ENCODE results near the gene ZNF716. TPM values are rescaled to one million over a fixed set of nuclear protein-coding genes. Genes with fewer than 3 reads are reported as not detected.

The ZNF716 gene
- total RNA-seq, 1 experiment from 2014 or later, result not detected

DNA sequence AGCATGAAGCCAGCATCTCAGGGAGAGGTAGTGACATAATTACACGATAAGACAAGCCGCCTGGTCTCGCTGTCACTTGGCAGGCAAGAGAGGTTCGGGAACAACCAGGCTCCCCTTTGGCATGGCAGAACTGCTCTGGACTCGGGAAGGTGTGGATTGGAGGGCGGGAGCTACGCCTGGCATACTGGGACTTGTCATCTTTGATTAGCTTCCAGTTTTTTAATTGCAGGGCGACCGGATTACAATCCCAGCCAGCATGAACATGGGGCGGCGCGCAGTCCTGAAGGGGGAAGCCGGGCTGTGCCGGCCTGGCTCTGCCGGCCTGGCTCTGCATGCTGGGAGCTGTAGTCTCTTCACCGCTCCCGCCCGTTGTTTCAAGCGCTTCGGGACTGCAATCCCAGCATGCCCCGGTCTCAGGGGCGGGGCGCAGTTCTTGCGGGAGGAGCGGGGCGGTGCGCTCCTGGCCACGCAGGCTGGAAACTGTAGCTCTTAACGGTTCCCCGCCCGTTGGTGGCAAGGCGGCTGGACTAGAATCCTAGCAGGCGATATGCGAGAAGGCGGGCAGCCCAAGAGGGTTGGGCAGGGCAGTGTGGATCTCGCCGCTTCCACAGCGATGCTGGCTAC lies 45.5 kb upstream of the ZNF716 start:
- BruUV-seq (replicated peaks), result no TSS peak
- no peak overlapping the region for H3K4me3 Mint-ChIP-seq (ENCODE audit: unreplicated experiment)
- H3K4me1 Mint-ChIP-seq (ENCODE audit: insufficient read depth, unreplicated experiment), result no peaks in the 10 kb centered on the region
- no peak for DNase-seq (ENCODE audit: unreplicated experiment)
- H3K36me3 Mint-ChIP-seq (ENCODE audit: insufficient read depth, unreplicated experiment), result no peaks in the 10 kb centered on the region
- ChIA-PET CTCF (no interaction called here), POLR2A (no interaction called here)
- no peak overlapping the region for H3K27ac Mint-ChIP-seq (ENCODE audit: low read depth, unreplicated experiment)
- no peaks in the 10 kb centered on the region for H3K27me3 Mint-ChIP-seq (ENCODE audit: insufficient read depth, unreplicated experiment)
- H3K9me3 Mint-ChIP-seq (ENCODE audit: unreplicated experiment), result peaks cover 25% of the 10 kb centered on the region
- TF ChIP-seq, protein P1, sequence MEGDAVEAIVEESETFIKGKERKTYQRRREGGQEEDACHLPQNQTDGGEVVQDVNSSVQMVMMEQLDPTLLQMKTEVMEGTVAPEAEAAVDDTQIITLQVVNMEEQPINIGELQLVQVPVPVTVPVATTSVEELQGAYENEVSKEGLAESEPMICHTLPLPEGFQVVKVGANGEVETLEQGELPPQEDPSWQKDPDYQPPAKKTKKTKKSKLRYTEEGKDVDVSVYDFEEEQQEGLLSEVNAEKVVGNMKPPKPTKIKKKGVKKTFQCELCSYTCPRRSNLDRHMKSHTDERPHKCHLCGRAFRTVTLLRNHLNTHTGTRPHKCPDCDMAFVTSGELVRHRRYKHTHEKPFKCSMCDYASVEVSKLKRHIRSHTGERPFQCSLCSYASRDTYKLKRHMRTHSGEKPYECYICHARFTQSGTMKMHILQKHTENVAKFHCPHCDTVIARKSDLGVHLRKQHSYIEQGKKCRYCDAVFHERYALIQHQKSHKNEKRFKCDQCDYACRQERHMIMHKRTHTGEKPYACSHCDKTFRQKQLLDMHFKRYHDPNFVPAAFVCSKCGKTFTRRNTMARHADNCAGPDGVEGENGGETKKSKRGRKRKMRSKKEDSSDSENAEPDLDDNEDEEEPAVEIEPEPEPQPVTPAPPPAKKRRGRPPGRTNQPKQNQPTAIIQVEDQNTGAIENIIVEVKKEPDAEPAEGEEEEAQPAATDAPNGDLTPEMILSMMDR (IDR thresholded peaks at IDR 0.05; ENCODE audit: unreplicated experiment), result no peak
- intact Hi-C loops (cut with micrococcal nuclease), result no loop called here

DNA sequence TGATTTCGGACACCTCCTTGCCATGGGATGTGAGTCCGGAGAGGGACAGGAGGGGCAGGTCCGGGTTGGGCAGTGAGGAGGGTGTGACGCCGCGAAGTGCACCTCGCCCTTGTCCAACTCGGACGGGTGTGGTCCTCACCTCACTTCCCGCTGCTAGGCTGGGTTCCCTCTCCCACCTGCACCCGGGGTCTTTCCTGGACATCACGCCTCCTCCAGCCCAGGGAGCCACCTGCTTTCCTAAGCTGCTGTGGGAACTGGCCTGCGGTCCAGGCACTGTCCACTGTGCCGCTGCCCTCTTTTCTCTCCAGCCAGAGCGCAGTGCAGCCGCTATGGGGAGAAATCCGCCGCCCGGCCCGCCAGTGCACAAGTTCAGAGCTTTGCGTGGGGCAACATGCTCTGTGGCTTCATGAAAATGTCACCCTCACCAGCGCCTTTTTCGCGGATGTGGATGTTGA lies 45.0 kb upstream of the ZNF716 start:
- H3K4me3 Mint-ChIP-seq (ENCODE audit: unreplicated experiment), result no peak overlapping the region
- CTCF ChIA-PET, result no interaction called here
- POLR2A ChIA-PET, result no interaction called here

GRCh38 chr7:57407125-57407524 lies 42.9 kb upstream of the ZNF716 start:
- BruUV-seq (replicated peaks), result no TSS peak
- ChIA-PET CTCF (no interaction called here), POLR2A (no interaction called here)
- TF ChIP-seq, protein P1 (IDR thresholded peaks at IDR 0.05; ENCODE audit: unreplicated experiment), result no peak
- Mint-ChIP-seq H3K27ac (ENCODE audit: low read depth, unreplicated experiment) (no peak overlapping the region), H3K36me3 (ENCODE audit: insufficient read depth, unreplicated experiment) (no peaks in the 10 kb centered on the region), H3K4me3 (ENCODE audit: unreplicated experiment) (no peak overlapping the region), H3K9me3 (ENCODE audit: unreplicated experiment) (peaks cover 23% of the 10 kb centered on the region), H3K4me1 (ENCODE audit: insufficient read depth, unreplicated experiment) (no peaks in the 10 kb centered on the region), H3K27me3 (ENCODE audit: insufficient read depth, unreplicated experiment) (no peaks in the 10 kb centered on the region)
- DNase-seq (ENCODE audit: unreplicated experiment), result no peak
- intact Hi-C loops (cut with micrococcal nuclease), result no loop called here

More for the DNA sequence above, 45.0 kb upstream of the ZNF716 start:
- Mint-ChIP-seq H3K27me3 (ENCODE audit: insufficient read depth, unreplicated experiment) (no peaks in the 10 kb centered on the region), H3K9me3 (ENCODE audit: unreplicated experiment) (peaks cover 27% of the 10 kb centered on the region), H3K36me3 (ENCODE audit: insufficient read depth, unreplicated experiment) (no peaks in the 10 kb centered on the region), H3K27ac (ENCODE audit: low read depth, unreplicated experiment) (no peak overlapping the region), H3K4me1 (ENCODE audit: insufficient read depth, unreplicated experiment) (no peaks in the 10 kb centered on the region)
- intact Hi-C loops (cut with micrococcal nuclease), result no loop called here
- TF ChIP-seq, protein P1 (IDR thresholded peaks at IDR 0.05; ENCODE audit: unreplicated experiment), result no peak
- no TSS peak for BruUV-seq (replicated peaks)
- DNase-seq (ENCODE audit: unreplicated experiment), result no peak

DNA sequence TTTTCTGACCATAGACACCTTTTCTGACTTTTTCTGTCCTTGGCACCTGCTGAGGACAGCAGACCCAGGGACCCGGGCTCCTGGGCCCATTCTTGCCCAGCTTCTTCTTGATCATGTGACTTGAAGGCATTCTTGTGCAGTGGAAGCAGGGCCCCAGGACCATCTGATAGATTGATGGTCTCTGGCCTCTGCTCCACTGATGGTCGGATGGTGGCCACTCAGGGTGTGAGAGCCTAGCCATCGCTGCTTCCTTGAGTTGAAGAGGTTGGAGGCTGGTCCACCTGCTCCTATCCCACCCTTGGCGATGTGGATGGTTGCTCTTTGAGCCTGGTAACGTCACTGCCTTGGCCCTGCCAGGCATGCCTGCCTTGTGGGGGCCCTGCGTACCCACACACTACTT lies 37.8 kb upstream of the ZNF716 start:
- Mint-ChIP-seq H3K9me3 (ENCODE audit: unreplicated experiment) (peaks cover 7% of the 10 kb centered on the region), H3K27me3 (ENCODE audit: insufficient read depth, unreplicated experiment) (no peaks in the 10 kb centered on the region), H3K27ac (ENCODE audit: low read depth, unreplicated experiment) (no peak overlapping the region), H3K4me1 (ENCODE audit: insufficient read depth, unreplicated experiment) (no peaks in the 10 kb centered on the region), H3K4me3 (ENCODE audit: unreplicated experiment) (no peak overlapping the region), H3K36me3 (ENCODE audit: insufficient read depth, unreplicated experiment) (no peaks in the 10 kb centered on the region)
- POLR2A ChIA-PET, result no interaction called here
- no peak for DNase-seq (ENCODE audit: unreplicated experiment)
- intact Hi-C loops (cut with micrococcal nuclease), result no loop called here
- BruUV-seq (replicated peaks), result no TSS peak
- TF ChIP-seq, protein P1 (IDR thresholded peaks at IDR 0.05; ENCODE audit: unreplicated experiment), result no peak
- CTCF ChIA-PET, result no interaction called here
